Keratinocyte (primary cell): ENCODE data around the gene NOTCH3. TPM values are rescaled to one million over a fixed set of nuclear protein-coding genes. Genes with fewer than 3 reads are reported as not detected.

Experiments used
- DNase-seq: peaks from one replicate; pipeline ENCODE4 v3.0.0-alpha.2; 2011; ENCODE audit warnings: low read depth, missing footprints, low spot score
- FAIRE-seq: peaks from 2 replicates; lab custom pipeline; 2011; peaks lifted over from hg19 to GRCh38; lab: Jason Lieb, UNC
- H2AFZ ChIP-seq: 2 replicates; pipeline ENCODE4 v1.6.0; 2012; ENCODE audit warnings: low read length, control low read depth, inconsistent platforms; ENCODE audit not compliant: control insufficient read depth
- H3K27ac ChIP-seq: 2 replicates; pipeline ENCODE4 v1.5.1; 2011; ENCODE audit warnings: low read length; ENCODE audit not compliant: control insufficient read depth, insufficient read depth
- H3K27me3 ChIP-seq: 3 replicates; pipeline ENCODE4 v1.6.0; 2011; ENCODE audit warnings: low read length; ENCODE audit not compliant: control insufficient read depth, insufficient read depth; ENCODE audit errors: extremely low read depth
- H3K36me3 ChIP-seq, 2 experiments: 2 replicates in 1 of 2; 3 replicates in 1 of 2; pipeline ENCODE4 v1.5.1; 2011; ENCODE audit warnings: low read length in 2 of 2, mild to moderate bottlenecking in 1 of 2; ENCODE audit not compliant: control insufficient read depth in 2 of 2, insufficient read depth in 2 of 2; ENCODE audit errors: extremely low read depth in 1 of 2
- H3K4me1 ChIP-seq: 3 replicates; pipeline ENCODE4 v1.5.1; 2011; ENCODE audit warnings: low read length; ENCODE audit not compliant: control insufficient read depth, insufficient read depth; ENCODE audit errors: extremely low read depth
- H3K4me2 ChIP-seq: 3 replicates; pipeline ENCODE4 v1.6.0; 2011; ENCODE audit warnings: low read depth, low read length; ENCODE audit not compliant: control insufficient read depth, insufficient read depth; ENCODE audit errors: extremely low read depth
- H3K4me3 ChIP-seq, 3 experiments: fragments of 200-600 bp in 1 of 3; sonication (generic) in 1 of 3; 2 replicates in 2 of 3; 3 replicates in 1 of 3; pipeline ENCODE4 v1.5.1; 2011 to 2016; ENCODE audit warnings: low read length in 3 of 3, mild to moderate bottlenecking in 3 of 3, control low read depth in 2 of 3, inconsistent platforms in 1 of 3, low read depth in 1 of 3, mixed read lengths in 1 of 3, mixed run types in 1 of 3, moderate library complexity in 1 of 3; ENCODE audit not compliant: control insufficient read depth in 2 of 3, insufficient read depth in 2 of 3; ENCODE audit errors: extremely low read depth in 1 of 3
- H3K79me2 ChIP-seq: 2 replicates; pipeline ENCODE4 v1.6.0; 2012; ENCODE audit warnings: low read length; ENCODE audit not compliant: control insufficient read depth, insufficient read depth
- H3K9ac ChIP-seq: 3 replicates; pipeline ENCODE4 v1.6.0; 2011; ENCODE audit warnings: low read length; ENCODE audit not compliant: control insufficient read depth, insufficient read depth; ENCODE audit errors: extremely low read depth
- H3K9me1 ChIP-seq: 3 replicates; pipeline ENCODE4 v1.6.0; 2011; ENCODE audit warnings: low read length; ENCODE audit not compliant: control insufficient read depth, insufficient read depth; ENCODE audit errors: extremely low read depth
- H3K9me3 ChIP-seq: 2 replicates; pipeline ENCODE4 v1.5.1; 2012; ENCODE audit warnings: low read depth, low read length; ENCODE audit not compliant: control insufficient read depth
- H4K20me1 ChIP-seq: 3 replicates; pipeline ENCODE4 v1.6.0; 2011; ENCODE audit warnings: low read length; ENCODE audit not compliant: control insufficient read depth, insufficient read depth; ENCODE audit errors: extremely low read depth
- CTCF ChIP-seq, 3 experiments: IDR thresholded peaks in 1 of 3; conservative IDR thresholded peaks in 1 of 3; optimal IDR thresholded peaks in 1 of 3; 2 replicates in 2 of 3; 3 replicates in 1 of 3; pipeline versions ENCODE3 to v1.5.1; 2011; ENCODE audit warnings: low read length in 3 of 3, mild to moderate bottlenecking in 3 of 3, moderate library complexity in 2 of 3, control low read depth in 1 of 3, inconsistent platforms in 1 of 3; ENCODE audit not compliant: insufficient read depth in 2 of 3; ENCODE audit errors: extremely low read depth in 1 of 3
- EZH2 ChIP-seq: IDR thresholded peaks from one replicate; pipeline ENCODE4 v1.6.1; 2012; ENCODE audit warnings: inconsistent platforms, mild to moderate bottlenecking, low read length, moderate library complexity
- dilution Hi-C: fragments of 300-500 bp; cut with MboI; formaldehyde crosslinking; loops from one replicate; pipeline ENCODE4 v1.7.0; 2020; ENCODE audit warnings: low sequenced_read_pairs; ENCODE audit not compliant: extremely low pct_ligation_motif_present
- polyA plus RNA-seq, 5 experiments: library from polyadenylated mRNA; depleted of rRNA in 3 of 5; stranded (reverse) in 3 of 5; stranded (forward) in 1 of 5; unstranded in 1 of 5; fragments of >200 nt; gene quantifications; 1 replicate in 1 of 5; 2 replicates in 3 of 5; 3 replicates in 1 of 5; pipeline versions ENCODE4 v1.2.1 to v1.2.3, GENCODE V29; 2011 to 2012; ENCODE audit warnings: missing spikeins in 2 of 5, low read depth in 1 of 5, low replicate concordance in 1 of 5

Gene NOTCH3
- polyA plus RNA-seq, 1 donor (not counting 4 experiments of a cell fraction or from before 2014, with no cell fraction given): 4.1 TPM

- H3K4me2 ChIP-seq: peak overlapping the region; percentile 60
- no peaks in the 10 kb centered on the region for H3K9me3 ChIP-seq
- H3K9me1 ChIP-seq: no peaks in the 10 kb centered on the region
- H3K36me3 ChIP-seq: peaks cover 0 to 1% of the 10 kb centered on the region in 2 experiments
- H4K20me1 ChIP-seq: no peaks in the 10 kb centered on the region
- H3K4me1 ChIP-seq: peaks cover 15% of the 10 kb centered on the region
- no peaks in the 10 kb centered on the region for H3K79me2 ChIP-seq
- no peak for DNase-seq
- peak overlapping the region in 2 of 3 experiments; percentile 34 to 57 for H3K4me3 ChIP-seq
- no peak overlapping the region for H2AFZ ChIP-seq
- dilution Hi-C loops: no loop called here
- no peak for FAIRE-seq
- H3K27ac ChIP-seq: no peak overlapping the region
- TF ChIP-seq CTCF (optimal IDR thresholded peaks at IDR 0.05 in 1 of 3, IDR thresholded peaks at IDR 0.05 in 1 of 3, conservative IDR thresholded peaks at IDR 0.05 in 1 of 3; ENCODE audit: extremely low read depth in 1 of 3, insufficient read depth in 2 of 3, low read length in 3 of 3) (no peak), EZH2 (peak; percentile 74)
- H3K9ac ChIP-seq: peak overlapping the region; percentile 47
- peaks cover 21% of the 10 kb centered on the region for H3K27me3 ChIP-seq
These were observed 888 bp downstream of the NOTCH3 start for GRCh38 chr19:15199661-15200552.

GRCh38 chr19:15198951-15199660, 1.7 kb downstream of the NOTCH3 start:
- dilution Hi-C loops: no loop called here
- H4K20me1 ChIP-seq: no peaks in the 10 kb centered on the region
- no peak overlapping the region for H3K9ac ChIP-seq
- TF ChIP-seq CTCF (optimal IDR thresholded peaks at IDR 0.05 in 1 of 3, IDR thresholded peaks at IDR 0.05 in 1 of 3, conservative IDR thresholded peaks at IDR 0.05 in 1 of 3; ENCODE audit: extremely low read depth in 1 of 3, insufficient read depth in 2 of 3, low read length in 3 of 3): no peak
- peak; percentile 79 for TF ChIP-seq EZH2
- FAIRE-seq: no peak
- H3K27me3 ChIP-seq: peaks cover 21% of the 10 kb centered on the region
- H3K4me2 ChIP-seq: peak overlapping the region; percentile 2
- no peaks in the 10 kb centered on the region for H3K9me3 ChIP-seq
- H3K4me3 ChIP-seq: peak overlapping the region in 1 of 3 experiments; percentile 57
- no peaks in the 10 kb centered on the region for H3K79me2 ChIP-seq
- no peak overlapping the region for H2AFZ ChIP-seq
- no peak overlapping the region for H3K27ac ChIP-seq
- H3K9me1 ChIP-seq: no peaks in the 10 kb centered on the region
- H3K36me3 ChIP-seq: peaks cover 0 to 1% of the 10 kb centered on the region in 2 experiments
- DNase-seq: no peak
- H3K4me1 ChIP-seq: peaks cover 16% of the 10 kb centered on the region
